Uterus (tissue), 4 donors: ENCODE measurements around the gene CAMK1G. TPM values are rescaled to one million over a fixed set of nuclear protein-coding genes. Genes with fewer than 3 reads are reported as not detected.

Experiments
- DNase-seq, 2 donors: peaks; one replicate each; pipeline ENCODE4 v3.0.0-alpha.2; 2019 to 2020
- H3K27ac ChIP-seq, 2 donors: fragments of 200-600 bp; sonication (generic); 1 replicate in 1 of 2; 2 replicates in 1 of 2; pipeline ENCODE4 v1.5.1; 2016 to 2018
- H3K27me3 ChIP-seq, 2 donors: fragments of 200-600 bp; sonication (generic); one replicate each; pipeline ENCODE4 v1.5.1; 2018 to 2019; ENCODE audit warnings: control low read depth in 1 of 2
- H3K36me3 ChIP-seq, 2 donors: fragments of 200-600 bp; sonication (generic); one replicate each; pipeline ENCODE4 v1.5.1; 2019; ENCODE audit warnings: control low read depth in 1 of 2
- H3K4me1 ChIP-seq, 2 donors: fragments of 200-600 bp; sonication (generic); one replicate each; pipeline ENCODE4 v1.5.1; 2018 to 2019; ENCODE audit warnings: control low read depth in 1 of 2
- H3K4me3 ChIP-seq, 2 donors: fragments of 200-600 bp; sonication (generic); 1 replicate in 1 of 2; 2 replicates in 1 of 2; pipeline ENCODE4 v1.5.1; 2018 to 2019; ENCODE audit warnings: mild to moderate bottlenecking in 1 of 2
- H3K9me3 ChIP-seq, 2 donors: fragments of 200-600 bp; sonication (generic); one replicate each; pipeline ENCODE4 v1.5.1; 2019; ENCODE audit warnings: control low read depth in 1 of 2
- POLR2A ChIP-seq, 2 donors: fragments of 450-650 bp; IDR thresholded peaks; one replicate each; pipeline ENCODE4 v1.6.1; 2016; ENCODE audit warnings: antibody characterized with exemption in 2 of 2, mild to moderate bottlenecking in 1 of 2, moderate library complexity in 1 of 2
- intact Hi-C: fragments of 100-400 bp; cut with DNase I; formaldehyde crosslinking; loops from one replicate; pipeline ENCODE4 v1.15.1; 2023; ENCODE audit warnings: low total_unique reads
- total RNA-seq, 4 donors: library from RNA; depleted of rRNA in 3 of 4; stranded (reverse); fragments of >200 nt in 3 of 4; gene quantifications; one replicate each; pipeline versions ENCODE4 v1.1.0 to v1.2.4, GENCODE V29; 2014 to 2023
- TF ChIP-seq, protein P1 (sequence below), 4 experiments: fragments of 200-600 bp in 2 of 4; fragments of 450-650 bp in 2 of 4; sonication (generic) in 2 of 4; IDR thresholded peaks; one replicate each; pipeline ENCODE4 v1.5.1; 2016 to 2019; ENCODE audit warnings: antibody characterized with exemption in 4 of 4, mild to moderate bottlenecking in 2 of 4, moderate library complexity in 1 of 4
- donor health status: DM: yes; HTN: yes; CAD: no.

CAMK1G gene
- total RNA-seq, 4 donors from 2014 or later, result 0.43 to 5.6 TPM; not detected in 2

DNA sequence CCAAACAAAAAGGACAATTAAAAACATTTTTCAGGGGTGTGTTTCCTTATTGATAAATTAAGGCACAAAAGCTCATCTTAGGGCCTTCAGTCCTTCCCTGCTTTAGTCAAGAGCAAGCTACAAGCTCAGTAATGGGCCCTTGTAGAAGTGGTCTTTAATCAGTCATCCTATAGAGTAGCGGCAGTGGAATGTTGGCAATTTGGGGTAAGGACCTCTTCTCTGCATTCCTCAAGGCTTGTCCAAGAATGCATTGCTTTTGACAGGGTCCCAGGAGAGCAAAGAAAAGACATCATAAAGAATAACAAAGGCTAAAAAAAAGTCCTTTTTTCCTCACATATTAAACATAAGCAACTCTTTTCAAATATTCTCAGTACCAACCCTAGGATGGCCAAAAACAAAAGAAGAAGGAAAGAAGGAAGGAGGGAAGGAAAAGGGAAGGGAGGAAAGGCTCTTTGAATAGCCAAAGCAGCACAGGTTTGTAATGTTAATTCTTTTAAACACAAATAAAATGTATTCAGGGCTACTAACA, 27.3 kb upstream of the CAMK1G start:
- TF ChIP-seq POLR2A (IDR thresholded peaks at IDR 0.05), result no peak
- TF ChIP-seq, protein P1, sequence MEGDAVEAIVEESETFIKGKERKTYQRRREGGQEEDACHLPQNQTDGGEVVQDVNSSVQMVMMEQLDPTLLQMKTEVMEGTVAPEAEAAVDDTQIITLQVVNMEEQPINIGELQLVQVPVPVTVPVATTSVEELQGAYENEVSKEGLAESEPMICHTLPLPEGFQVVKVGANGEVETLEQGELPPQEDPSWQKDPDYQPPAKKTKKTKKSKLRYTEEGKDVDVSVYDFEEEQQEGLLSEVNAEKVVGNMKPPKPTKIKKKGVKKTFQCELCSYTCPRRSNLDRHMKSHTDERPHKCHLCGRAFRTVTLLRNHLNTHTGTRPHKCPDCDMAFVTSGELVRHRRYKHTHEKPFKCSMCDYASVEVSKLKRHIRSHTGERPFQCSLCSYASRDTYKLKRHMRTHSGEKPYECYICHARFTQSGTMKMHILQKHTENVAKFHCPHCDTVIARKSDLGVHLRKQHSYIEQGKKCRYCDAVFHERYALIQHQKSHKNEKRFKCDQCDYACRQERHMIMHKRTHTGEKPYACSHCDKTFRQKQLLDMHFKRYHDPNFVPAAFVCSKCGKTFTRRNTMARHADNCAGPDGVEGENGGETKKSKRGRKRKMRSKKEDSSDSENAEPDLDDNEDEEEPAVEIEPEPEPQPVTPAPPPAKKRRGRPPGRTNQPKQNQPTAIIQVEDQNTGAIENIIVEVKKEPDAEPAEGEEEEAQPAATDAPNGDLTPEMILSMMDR (IDR thresholded peaks at IDR 0.05), result no peak
- H3K27me3 ChIP-seq, result no peaks in the 10 kb centered on the region
- no peak for DNase-seq
- no peak overlapping the region for H3K27ac ChIP-seq
- H3K4me1 ChIP-seq, result no peaks in the 10 kb centered on the region
- H3K4me3 ChIP-seq, result no peak overlapping the region
- no peaks in the 10 kb centered on the region for H3K9me3 ChIP-seq
- no peaks in the 10 kb centered on the region for H3K36me3 ChIP-seq
- intact Hi-C loops, result no loop called here

DNA sequence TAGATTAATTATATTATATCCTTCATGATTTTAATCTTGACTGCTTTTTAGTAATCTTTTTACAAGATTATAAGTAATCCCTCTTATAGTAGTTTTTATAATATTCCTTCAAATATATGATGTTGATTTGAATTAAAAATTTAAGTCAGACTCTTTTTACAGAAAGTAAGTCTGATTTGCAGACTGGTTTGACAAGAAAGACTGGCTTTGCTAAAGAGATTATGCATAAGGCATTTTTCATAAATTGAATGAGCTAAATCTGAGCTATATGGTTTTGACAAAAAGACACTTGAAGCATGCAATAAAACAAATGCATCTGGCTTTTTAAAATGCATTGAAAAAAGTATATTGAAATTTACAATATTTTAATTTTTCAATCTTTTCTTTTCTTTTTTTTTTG, 26.3 kb upstream of the CAMK1G start:
- Histone ChIP-seq H3K27me3 (no peaks in the 10 kb centered on the region), H3K27ac (no peak overlapping the region), H3K9me3 (no peaks in the 10 kb centered on the region), H3K36me3 (no peaks in the 10 kb centered on the region), H3K4me1 (no peaks in the 10 kb centered on the region), H3K4me3 (no peak overlapping the region)
- DNase-seq, result no peak
- TF ChIP-seq POLR2A (IDR thresholded peaks at IDR 0.05), result no peak
- TF ChIP-seq, protein P1 (IDR thresholded peaks at IDR 0.05), result no peak
- intact Hi-C loops, result no loop called here

DNA sequence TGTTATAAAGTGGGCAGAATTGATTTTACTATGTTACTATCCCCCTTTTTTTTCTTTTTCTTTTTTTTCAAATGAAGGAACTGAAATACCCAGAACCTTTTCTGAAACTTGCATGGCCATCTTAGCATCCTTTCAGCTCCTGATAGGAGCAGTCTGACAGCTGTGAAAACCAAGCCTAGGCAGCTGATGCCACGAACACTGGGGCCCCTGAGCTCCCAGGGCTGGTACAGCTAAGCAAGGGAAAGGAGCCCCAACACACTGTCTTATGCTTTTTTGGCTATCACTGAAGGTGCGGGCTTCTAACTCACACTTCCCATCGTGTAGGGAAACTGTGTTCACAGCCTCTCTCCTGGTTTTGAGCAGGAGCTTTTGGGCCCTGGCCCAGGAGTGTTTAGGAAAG, 23.0 kb upstream of the CAMK1G start:
- intact Hi-C loops, result no loop called here
- H3K27ac ChIP-seq, result no peak overlapping the region
- no peaks in the 10 kb centered on the region for H3K4me1 ChIP-seq
- H3K27me3 ChIP-seq, result no peaks in the 10 kb centered on the region
- TF ChIP-seq POLR2A (IDR thresholded peaks at IDR 0.05), result no peak
- TF ChIP-seq, protein P1 (IDR thresholded peaks at IDR 0.05), result no peak
- H3K9me3 ChIP-seq, result no peaks in the 10 kb centered on the region
- H3K36me3 ChIP-seq, result no peaks in the 10 kb centered on the region
- no peak for DNase-seq
- H3K4me3 ChIP-seq, result no peak overlapping the region

DNA sequence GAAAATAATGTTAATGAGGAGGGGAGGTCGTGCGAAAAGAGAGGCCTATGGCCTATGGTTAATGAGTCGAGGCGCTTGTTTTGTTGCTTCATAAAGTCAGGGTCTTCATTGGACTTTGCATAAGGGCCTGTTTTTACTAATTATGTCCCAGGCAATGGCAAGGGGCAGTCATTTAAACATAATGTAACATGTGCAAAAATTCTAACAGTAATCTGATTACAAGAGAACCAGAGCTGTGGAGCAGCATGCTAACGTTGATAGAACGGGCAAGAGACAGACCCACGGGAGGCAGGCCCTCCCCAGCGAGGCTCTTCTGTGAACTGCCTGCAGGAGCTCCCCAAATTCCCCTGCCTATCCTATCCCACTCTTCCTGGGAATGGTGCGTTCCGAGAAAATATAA, 22.6 kb upstream of the CAMK1G start:
- H3K4me1 ChIP-seq, result no peaks in the 10 kb centered on the region
- TF ChIP-seq, protein P1 (IDR thresholded peaks at IDR 0.05), result no peak
- TF ChIP-seq POLR2A (IDR thresholded peaks at IDR 0.05), result no peak
- no peaks in the 10 kb centered on the region for H3K9me3 ChIP-seq
- H3K27me3 ChIP-seq, result no peaks in the 10 kb centered on the region
- H3K27ac ChIP-seq, result no peak overlapping the region
- no peak for DNase-seq
- H3K4me3 ChIP-seq, result no peak overlapping the region
- no peaks in the 10 kb centered on the region for H3K36me3 ChIP-seq
- intact Hi-C loops, result no loop called here

DNA sequence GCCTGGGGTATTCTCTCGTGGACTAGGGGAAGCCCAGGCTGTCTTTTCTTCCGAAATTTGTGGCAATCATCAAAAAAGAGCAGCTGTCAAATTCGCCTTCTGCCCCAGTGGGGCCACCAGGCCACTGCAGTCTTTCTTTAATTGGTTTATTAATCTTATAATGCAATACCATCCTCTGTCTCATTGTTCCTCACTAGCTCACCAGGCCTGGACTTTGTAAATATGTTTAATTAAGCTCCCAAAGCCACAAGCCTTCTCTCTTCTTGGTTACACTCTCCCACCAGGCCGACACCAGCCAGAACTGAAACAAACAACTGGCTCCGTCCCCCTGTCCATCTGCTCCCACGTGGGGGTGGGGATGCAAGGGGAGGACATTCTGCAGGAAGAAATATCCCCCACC, 22.0 kb upstream of the CAMK1G start:
- intact Hi-C loops, result no loop called here
- no peak for TF ChIP-seq POLR2A (IDR thresholded peaks at IDR 0.05)
- TF ChIP-seq, protein P1 (IDR thresholded peaks at IDR 0.05), result no peak

More for the DNA sequence above, 22.0 kb upstream of the CAMK1G start:
- Histone ChIP-seq H3K4me3 (no peak overlapping the region), H3K36me3 (no peaks in the 10 kb centered on the region), H3K27ac (no peak overlapping the region), H3K27me3 (no peaks in the 10 kb centered on the region), H3K4me1 (no peaks in the 10 kb centered on the region), H3K9me3 (no peaks in the 10 kb centered on the region)
- no peak for DNase-seq
